Endodermal cell (in vitro differentiated cells): ENCODE data around the gene ZFP42. TPM values are rescaled to one million over a fixed set of nuclear protein-coding genes. Genes with fewer than 3 reads are reported as not detected.

Source experiments
- DNase-seq: peaks from one replicate; pipeline ENCODE4 v3.0.0-alpha.2; 2017
- H3K27ac ChIP-seq: 2 replicates; pipeline ENCODE4 v1.5.1; 2013; ENCODE audit warnings: mild to moderate bottlenecking, low read depth, low read length, moderate library complexity
- H3K27me3 ChIP-seq: 2 replicates; pipeline ENCODE4 v1.6.1; 2013; ENCODE audit warnings: mild to moderate bottlenecking, low read length, moderate library complexity; ENCODE audit not compliant: insufficient read depth, control insufficient read depth, poor library complexity, severe bottlenecking
- H3K36me3 ChIP-seq: 2 replicates; pipeline ENCODE4 v1.7.0; 2013; ENCODE audit warnings: mild to moderate bottlenecking, low read length, moderate library complexity; ENCODE audit not compliant: control insufficient read depth, insufficient read depth
- H3K4me1 ChIP-seq: one replicate; pipeline ENCODE4 v1.7.0; 2013; ENCODE audit warnings: low read length; ENCODE audit not compliant: control insufficient read depth, insufficient read depth
- H3K4me3 ChIP-seq: 2 replicates; pipeline ENCODE4 v1.5.1; 2013; ENCODE audit warnings: mild to moderate bottlenecking, low read length, moderate library complexity
- H3K9ac ChIP-seq: 2 replicates; pipeline ENCODE4 v1.6.1; 2013; ENCODE audit warnings: mild to moderate bottlenecking, low read length, moderate library complexity; ENCODE audit not compliant: poor library complexity, severe bottlenecking; ENCODE audit errors: extremely low read depth
- H3K9me3 ChIP-seq: 2 replicates; pipeline ENCODE4 v1.6.1; 2013; ENCODE audit warnings: mild to moderate bottlenecking, low read length, moderate library complexity; ENCODE audit not compliant: control insufficient read depth
- H3K27ac Mint-ChIP-seq: 2 replicates; pipeline ENCODE4 v1.8.0; 2020; ENCODE audit warnings: mixed read lengths
- H3K27me3 Mint-ChIP-seq: 2 replicates; pipeline ENCODE4 v1.8.0; 2021; ENCODE audit warnings: mild to moderate bottlenecking, mixed read lengths; ENCODE audit not compliant: insufficient read depth
- H3K36me3 Mint-ChIP-seq: 2 replicates; pipeline ENCODE4 v1.8.0; 2020; ENCODE audit warnings: low read depth, mixed read lengths
- H3K4me1 Mint-ChIP-seq: 2 replicates; pipeline ENCODE4 v1.8.0; 2020; ENCODE audit warnings: mixed read lengths
- H3K4me3 Mint-ChIP-seq: 2 replicates; pipeline ENCODE4 v1.8.0; 2020; ENCODE audit warnings: mild to moderate bottlenecking, moderate library complexity, mixed read lengths
- H3K9me3 Mint-ChIP-seq: 2 replicates; pipeline ENCODE4 v1.8.0; 2020; ENCODE audit warnings: mild to moderate bottlenecking, mixed read lengths
- WGBS, 2 experiments: methylation state at CpG; one replicate each; pipeline versions ENCODE4 v1.1.5 to v1.1.7; 2013; ENCODE audit warnings: missing lambda C conversion rate in 2 of 2, mixed read lengths in 1 of 2; ENCODE audit not compliant: insufficient coverage in 1 of 2, insufficient read length in 1 of 2; 5-methylcytosine and 5-hydroxymethylcytosine counted together
- total RNA-seq, 2 donors: library from RNA; stranded (reverse); fragmentation: NEBNext Ultra II Directional in 1 of 2; extraction: Animal tissue kit (Norgen Biotek cat#: 25700) in 1 of 2; gene quantifications; 2 replicates in 1 of 2; 3 replicates in 1 of 2; pipeline ENCODE4 v1.2.1, GENCODE V29; 2021
- TF ChIP-seq, protein P1 (sequence below): fragments of 200-600 bp; sonication (generic); conservative IDR thresholded peaks from 2 replicates; pipeline ENCODE4 v1.5.0; 2021; ENCODE audit warnings: antibody characterized with exemption, mild to moderate bottlenecking

The ZFP42 gene
- total RNA-seq, 2 donors from 2014 or later, result 30.9 to 58.5 TPM

- H3K27ac ChIP-seq, result no peak overlapping the region
- H3K36me3 ChIP-seq, result no peaks in the 10 kb centered on the region
- 87 to 100% methylated on average over 1 to 3 of the region's 3 CpGs for WGBS, 2 experiments
- no peaks in the 10 kb centered on the region for H3K4me1 ChIP-seq
- H3K9ac ChIP-seq, result no peak overlapping the region
- Mint-ChIP-seq H3K4me1 (peaks cover 6% of the 10 kb centered on the region), H3K36me3 (no peaks in the 10 kb centered on the region), H3K27ac (no peak overlapping the region), H3K9me3 (no peaks in the 10 kb centered on the region), H3K27me3 (no peaks in the 10 kb centered on the region), H3K4me3 (no peak overlapping the region)
- no peaks in the 10 kb centered on the region for H3K9me3 ChIP-seq
- no peaks in the 10 kb centered on the region for H3K27me3 ChIP-seq
- TF ChIP-seq, protein P1, sequence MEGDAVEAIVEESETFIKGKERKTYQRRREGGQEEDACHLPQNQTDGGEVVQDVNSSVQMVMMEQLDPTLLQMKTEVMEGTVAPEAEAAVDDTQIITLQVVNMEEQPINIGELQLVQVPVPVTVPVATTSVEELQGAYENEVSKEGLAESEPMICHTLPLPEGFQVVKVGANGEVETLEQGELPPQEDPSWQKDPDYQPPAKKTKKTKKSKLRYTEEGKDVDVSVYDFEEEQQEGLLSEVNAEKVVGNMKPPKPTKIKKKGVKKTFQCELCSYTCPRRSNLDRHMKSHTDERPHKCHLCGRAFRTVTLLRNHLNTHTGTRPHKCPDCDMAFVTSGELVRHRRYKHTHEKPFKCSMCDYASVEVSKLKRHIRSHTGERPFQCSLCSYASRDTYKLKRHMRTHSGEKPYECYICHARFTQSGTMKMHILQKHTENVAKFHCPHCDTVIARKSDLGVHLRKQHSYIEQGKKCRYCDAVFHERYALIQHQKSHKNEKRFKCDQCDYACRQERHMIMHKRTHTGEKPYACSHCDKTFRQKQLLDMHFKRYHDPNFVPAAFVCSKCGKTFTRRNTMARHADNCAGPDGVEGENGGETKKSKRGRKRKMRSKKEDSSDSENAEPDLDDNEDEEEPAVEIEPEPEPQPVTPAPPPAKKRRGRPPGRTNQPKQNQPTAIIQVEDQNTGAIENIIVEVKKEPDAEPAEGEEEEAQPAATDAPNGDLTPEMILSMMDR, result no peak
- no peak overlapping the region for H3K4me3 ChIP-seq
- no peak for DNase-seq
These were observed 51.1 kb downstream of the ZFP42 start for GRCh38 chr4:188046657-188047056.

- Mint-ChIP-seq H3K36me3 (no peaks in the 10 kb centered on the region), H3K4me3 (no peak overlapping the region), H3K4me1 (peaks cover 7% of the 10 kb centered on the region), H3K9me3 (no peaks in the 10 kb centered on the region), H3K27me3 (no peaks in the 10 kb centered on the region), H3K27ac (no peak overlapping the region)
- TF ChIP-seq, protein P1, result peak; percentile 23
- no peak overlapping the region for H3K4me3 ChIP-seq
- WGBS, 2 experiments, result 88 to 93% methylated on average over 6 to 9 of the region's 9 CpGs
- peak; percentile 54 for DNase-seq
- H3K27me3 ChIP-seq, result no peaks in the 10 kb centered on the region
- H3K27ac ChIP-seq, result no peak overlapping the region
- no peaks in the 10 kb centered on the region for H3K9me3 ChIP-seq
- no peaks in the 10 kb centered on the region for H3K4me1 ChIP-seq
- H3K9ac ChIP-seq, result no peak overlapping the region
- no peaks in the 10 kb centered on the region for H3K36me3 ChIP-seq
These were observed 57.7 kb downstream of the ZFP42 start for GRCh38 chr4:188053302-188053701.

Other genes starting within 250 kb of the ZFP42 start
- gene TRIML2, start 113.8 kb downstream of the ZFP42 start, total RNA-seq, result 10 to 100 TPM in 1 of 2 donors, under 1 TPM in 1; 0.53 to 13.6 TPM
- gene TRIML1, start 143.7 kb downstream of the ZFP42 start, total RNA-seq, result not detected